KOPT-K1 (cell line): ENCODE measurements around the gene SRBD1.

Source experiments
- H3K27ac ChIP-seq: fragments of 200-600 bp; sonication (generic); 2 replicates; pipeline ENCODE4 v1.5.1; 2016; ENCODE audit warnings: antibody characterized with exemption, mild to moderate bottlenecking, low read depth, low read length; ENCODE audit not compliant: poor library complexity, severe bottlenecking
- H3K36me3 ChIP-seq: fragments of 200-600 bp; sonication (generic); 2 replicates; pipeline ENCODE4 v1.5.1; 2017; ENCODE audit warnings: antibody characterized with exemption, mild to moderate bottlenecking, low read length, moderate library complexity; ENCODE audit not compliant: insufficient read depth
- H3K9me3 ChIP-seq: fragments of 200-600 bp; sonication (generic); 2 replicates; pipeline ENCODE4 v1.5.1; 2017; ENCODE audit warnings: antibody characterized with exemption, low read length, mild to moderate bottlenecking; ENCODE audit not compliant: insufficient read depth, poor library complexity, severe bottlenecking

Gene SRBD1

GRCh38 chr2:45611020-45611859 is at the start of gene SRBD1:
SRBD1 (minus strand) TSS chr2:45611267; CDS start chr2:45605441, 5,826 bp downstream.
- H3K27ac ChIP-seq = peak within 1 kb of the TSS; percentile 79
- no peaks in the 10 kb centered on the region for H3K9me3 ChIP-seq
- no peaks in the 10 kb centered on the region for H3K36me3 ChIP-seq

- Histone ChIP-seq H3K9me3 (no peaks in the 10 kb centered on the region), H3K27ac (no peak overlapping the region), H3K36me3 (no peaks in the 10 kb centered on the region)
Measured at GRCh38 chr2:45654250-45654649, 43.2 kb upstream of the SRBD1 start.

- no peak overlapping the region for H3K27ac ChIP-seq
- H3K36me3 ChIP-seq = no peaks in the 10 kb centered on the region
- no peaks in the 10 kb centered on the region for H3K9me3 ChIP-seq
Measured at GRCh38 chr2:45653122-45653913, 42.3 kb upstream of the SRBD1 start.

GRCh38 chr2:45652090-45653031 is 41.3 kb upstream of the SRBD1 start:
- Histone ChIP-seq H3K27ac (no peak overlapping the region), H3K36me3 (no peaks in the 10 kb centered on the region), H3K9me3 (no peaks in the 10 kb centered on the region)

- Histone ChIP-seq H3K36me3 (no peaks in the 10 kb centered on the region), H3K27ac (peak within 1 kb of the TSS; percentile 75), H3K9me3 (no peaks in the 10 kb centered on the region)
Measured at GRCh38 chr2:45651415-45652089, 40.5 kb upstream of the SRBD1 start, which contains the start of gene PRKCE. PRKCE (plus strand) TSS chr2:45651675.

- Histone ChIP-seq H3K9me3 (no peaks in the 10 kb centered on the region), H3K36me3 (no peaks in the 10 kb centered on the region), H3K27ac (peak overlapping the region; percentile 75)
Measured at GRCh38 chr2:45650851-45651414, 39.9 kb upstream of the SRBD1 start.

GRCh38 chr2:45649858-45650811 is 39.1 kb upstream of the SRBD1 start:
- H3K27ac ChIP-seq = peak overlapping the region; percentile 75
- no peaks in the 10 kb centered on the region for H3K9me3 ChIP-seq

GRCh38 chr2:45649462-45649857 is 38.4 kb upstream of the SRBD1 start:
- Histone ChIP-seq H3K27ac (no peak overlapping the region), H3K9me3 (no peaks in the 10 kb centered on the region), H3K36me3 (no peaks in the 10 kb centered on the region)

More at GRCh38 chr2:45649858-45650811, 39.1 kb upstream of the SRBD1 start:
- no peaks in the 10 kb centered on the region for H3K36me3 ChIP-seq

- H3K27ac ChIP-seq = no peak overlapping the region
- H3K9me3 ChIP-seq = no peaks in the 10 kb centered on the region
- H3K36me3 ChIP-seq = no peaks in the 10 kb centered on the region
Measured at GRCh38 chr2:45648636-45649035, 37.6 kb upstream of the SRBD1 start.

- Histone ChIP-seq H3K27ac (no peak overlapping the region), H3K9me3 (no peaks in the 10 kb centered on the region), H3K36me3 (no peaks in the 10 kb centered on the region)
Measured at GRCh38 chr2:45647986-45648520, 37.0 kb upstream of the SRBD1 start.

- H3K36me3 ChIP-seq = no peaks in the 10 kb centered on the region
- no peak overlapping the region for H3K27ac ChIP-seq
- H3K9me3 ChIP-seq = no peaks in the 10 kb centered on the region
Measured at GRCh38 chr2:45647356-45647755, 36.3 kb upstream of the SRBD1 start.

GRCh38 chr2:45646289-45646688 is 35.2 kb upstream of the SRBD1 start:
- no peaks in the 10 kb centered on the region for H3K36me3 ChIP-seq
- H3K27ac ChIP-seq = no peak overlapping the region
- no peaks in the 10 kb centered on the region for H3K9me3 ChIP-seq
